Measurements from ENCODE around the gene DMTF1.

- TF ChIP-seq CTCF (IDR thresholded peaks at IDR 0.05; ENCODE audit: poor library complexity) (no peak), EZH2 (IDR thresholded peaks at IDR 0.05; ENCODE audit: borderline replicate concordance) (no peak), EZH2phosphoT487 (IDR thresholded peaks at IDR 0.05; ENCODE audit: low read depth, severe bottlenecking, unreplicated experiment) (no peak)
Observed at GRCh38 chr7:87131771-87132170, 20.5 kb upstream of the DMTF1 start.

Data from hepatocyte (in vitro differentiated cells).